Measurements from ENCODE around the gene PYGB. TPM values are rescaled to one million over a fixed set of nuclear protein-coding genes. Genes with fewer than 3 reads are reported as not detected.
A peak's percentile ranks its signal among the peaks of the same experiment; 100 is the strongest.

The PYGB gene
- total RNA-seq, 2 experiments from 2014 or later, result 26.3 to 27.5 TPM

- Mint-ChIP-seq H3K36me3 (ENCODE audit: low read depth) (peaks cover 26% of the 10 kb centered on the region), H3K27me3 (no peaks in the 10 kb centered on the region), H3K27ac (no peak overlapping the region), H3K4me1 (ENCODE audit: low read depth) (peaks cover 16% of the 10 kb centered on the region), H3K9me3 (no peaks in the 10 kb centered on the region), H3K4me3 (no peak overlapping the region)
- Histone ChIP-seq H3K27me3 (ENCODE audit: control insufficient read depth in 1 of 2, insufficient read depth in 2 of 2, low read length in 2 of 2) (no peaks in the 10 kb centered on the region), H3K36me3 (ENCODE audit: insufficient read depth, low read length) (peaks cover 12% of the 10 kb centered on the region), H3K9me3 (ENCODE audit: control insufficient read depth in 1 of 2, insufficient read depth in 1 of 2, low read length in 2 of 2) (no peaks in the 10 kb centered on the region), H3K4me1 (ENCODE audit: insufficient read depth, low read length) (peaks cover 21% of the 10 kb centered on the region), H3K4me3 (ENCODE audit: low read length) (no peak overlapping the region), H3K27ac (ENCODE audit: low read depth in 1 of 2, low read length in 2 of 2) (no peak overlapping the region)
- ChIA-PET CTCF (no interaction called here), POLR2A (no interaction called here)
- no peak for DNase-seq
- intact Hi-C loops (cut with DNase I, micrococcal nuclease), result no loop called here
- TF ChIP-seq CTCF (IDR thresholded peaks at IDR 0.05), result no peak
- ATAC-seq (ENCODE audit: poor library complexity), result no peak
These were observed 65.7 kb downstream of the PYGB start for GRCh38 chr20:25313593-25313992.

GRCh38 chr20:25314497-25315417 is 66.9 kb downstream of the PYGB start:
- DNase-seq, result peak in 2 of 14 experiments; percentile 6 to 12
- Histone ChIP-seq H3K4me1 (ENCODE audit: insufficient read depth, low read length) (peaks cover 19% of the 10 kb centered on the region), H3K27me3 (ENCODE audit: control insufficient read depth in 1 of 2, insufficient read depth in 2 of 2, low read length in 2 of 2) (no peaks in the 10 kb centered on the region), H3K36me3 (ENCODE audit: insufficient read depth, low read length) (peaks cover 10% of the 10 kb centered on the region), H3K4me3 (ENCODE audit: low read length) (no peak overlapping the region), H3K27ac (ENCODE audit: low read depth in 1 of 2, low read length in 2 of 2) (no peak overlapping the region), H3K9me3 (ENCODE audit: control insufficient read depth in 1 of 2, insufficient read depth in 1 of 2, low read length in 2 of 2) (no peaks in the 10 kb centered on the region)
- H3K4me1 Mint-ChIP-seq (ENCODE audit: low read depth), result peaks cover 16% of the 10 kb centered on the region
- TF ChIP-seq CTCF (IDR thresholded peaks at IDR 0.05), result no peak
- no peak for ATAC-seq (ENCODE audit: poor library complexity)
- H3K9me3 Mint-ChIP-seq, result no peaks in the 10 kb centered on the region
- H3K27ac Mint-ChIP-seq, result no peak overlapping the region
- CTCF ChIA-PET, result no interaction called here
- intact Hi-C loops (cut with DNase I, micrococcal nuclease), result no loop called here
- peaks cover 23% of the 10 kb centered on the region for H3K36me3 Mint-ChIP-seq (ENCODE audit: low read depth)
- no peak overlapping the region for H3K4me3 Mint-ChIP-seq
- POLR2A ChIA-PET, result no interaction called here
- H3K27me3 Mint-ChIP-seq, result no peaks in the 10 kb centered on the region

GRCh38 chr20:25315418-25316210 is 67.7 kb downstream of the PYGB start:
- no peak for ATAC-seq (ENCODE audit: poor library complexity)
- Mint-ChIP-seq H3K36me3 (ENCODE audit: low read depth) (peaks cover 18% of the 10 kb centered on the region), H3K27me3 (no peaks in the 10 kb centered on the region), H3K4me3 (no peak overlapping the region), H3K27ac (no peak overlapping the region), H3K4me1 (ENCODE audit: low read depth) (peaks cover 11% of the 10 kb centered on the region), H3K9me3 (no peaks in the 10 kb centered on the region)
- ChIA-PET POLR2A (no interaction called here), CTCF (no interaction called here)
- Histone ChIP-seq H3K4me1 (ENCODE audit: insufficient read depth, low read length) (peaks cover 10% of the 10 kb centered on the region), H3K36me3 (ENCODE audit: insufficient read depth, low read length) (peaks cover 12% of the 10 kb centered on the region), H3K27ac (ENCODE audit: low read depth in 1 of 2, low read length in 2 of 2) (no peak overlapping the region), H3K4me3 (ENCODE audit: low read length) (no peak overlapping the region), H3K27me3 (ENCODE audit: control insufficient read depth in 1 of 2, insufficient read depth in 2 of 2, low read length in 2 of 2) (no peaks in the 10 kb centered on the region), H3K9me3 (ENCODE audit: control insufficient read depth in 1 of 2, insufficient read depth in 1 of 2, low read length in 2 of 2) (no peaks in the 10 kb centered on the region)
- intact Hi-C loops (cut with DNase I, micrococcal nuclease), result no loop called here
- no peak for TF ChIP-seq CTCF (IDR thresholded peaks at IDR 0.05)
- peak in 2 of 14 experiments; percentile 6 to 25 for DNase-seq
